Stimulated activated CD4-positive, alpha-beta T cell treated with anti-CD3 and anti-CD28 coated beads, Interleukin-4, amount 100 ng/mL, for 4 hours (primary cell): ENCODE measurements around the gene HBA1.
"Not testable (repeated sequence)": the region's sequence is repeated elsewhere in the genome, so short reads cannot be mapped to it uniquely, and the experiment has no call there.

Experiments used
- DNase-seq, 2 experiments: peaks; one replicate each; pipeline ENCODE4 v3.0.0-alpha.2; 2020

HBA1 gene

GRCh38 chr16:176006-176405, 474 bp upstream of the HBA1 start:
- DNase-seq = not testable (repeated sequence)

- no peak for DNase-seq
These were observed 928 bp downstream of the HBA1 start for GRCh38 chr16:177394-177822.

- DNase-seq = no peak
These were observed 1.6 kb downstream of the HBA1 start for GRCh38 chr16:177981-178667.

- DNase-seq = no peak
These were observed 2.2 kb downstream of the HBA1 start for GRCh38 chr16:178668-179015.

GRCh38 chr16:179211-180092, 3.0 kb downstream of the HBA1 start:
- no peak for DNase-seq

- DNase-seq = peak in 1 of 2 experiments; percentile 50
These were observed 3.7 kb downstream of the HBA1 start, which contains the start of gene HBQ1 for GRCh38 chr16:180101-180675. HBQ1 (plus strand) TSS chr16:180459; CDS start chr16:180487, 28 bp downstream.

GRCh38 chr16:180681-181564, 4.4 kb downstream of the HBA1 start:
- peak; percentile 77 to 83 for DNase-seq

GRCh38 chr16:181565-182021, 5.1 kb downstream of the HBA1 start:
- no peak for DNase-seq

GRCh38 chr16:183005-183404, 6.5 kb downstream of the HBA1 start:
- no peak for DNase-seq

- DNase-seq = no peak
These were observed 8.7 kb downstream of the HBA1 start for GRCh38 chr16:185213-185612.

GRCh38 chr16:185691-186090, 9.2 kb downstream of the HBA1 start:
- no peak for DNase-seq

GRCh38 chr16:187330-187729, 10.8 kb downstream of the HBA1 start:
- no peak for DNase-seq

- peak in 1 of 2 experiments; percentile 11 for DNase-seq
These were observed 12.2 kb downstream of the HBA1 start for GRCh38 chr16:188674-189073.

GRCh38 chr16:189604-190186, 13.2 kb downstream of the HBA1 start:
- no peak for DNase-seq

- no peak for DNase-seq
These were observed 15.4 kb downstream of the HBA1 start for GRCh38 chr16:191831-192230.

GRCh38 chr16:192686-193085, 16.2 kb downstream of the HBA1 start:
- no peak for DNase-seq

GRCh38 chr16:193441-193840, 17.0 kb downstream of the HBA1 start:
- no peak for DNase-seq

GRCh38 chr16:194516-194915, 18.0 kb downstream of the HBA1 start:
- DNase-seq = no peak

GRCh38 chr16:200388-200787, 23.9 kb downstream of the HBA1 start:
- no peak for DNase-seq

- no peak for DNase-seq
These were observed 26.8 kb downstream of the HBA1 start for GRCh38 chr16:203246-203645.

GRCh38 chr16:204046-204445, 27.6 kb downstream of the HBA1 start:
- not testable (repeated sequence) for DNase-seq

GRCh38 chr16:209359-209758, 32.9 kb downstream of the HBA1 start:
- not testable (repeated sequence) for DNase-seq
